HG03103 (cell line): Measurements from ENCODE around the gene TRAFD1.

Source experiments
- ATAC-seq: cut with Tn5 transposase; IDR thresholded peaks from one replicate; pipeline ENCODE4 v1.9.1; 2021; ENCODE audit warnings: low read depth; ENCODE audit not compliant: unreplicated experiment

Gene TRAFD1

GRCh38 chr12:112198120-112198733 is 72.9 kb downstream of the TRAFD1 start:
- ATAC-seq, result no peak

GRCh38 chr12:112199136-112199535 is 73.8 kb downstream of the TRAFD1 start:
- no peak for ATAC-seq
